ENCODE measurements around the gene KDSR.
A peak's percentile ranks its signal among the peaks of the same experiment; 100 is the strongest.

KDSR gene

DNA sequence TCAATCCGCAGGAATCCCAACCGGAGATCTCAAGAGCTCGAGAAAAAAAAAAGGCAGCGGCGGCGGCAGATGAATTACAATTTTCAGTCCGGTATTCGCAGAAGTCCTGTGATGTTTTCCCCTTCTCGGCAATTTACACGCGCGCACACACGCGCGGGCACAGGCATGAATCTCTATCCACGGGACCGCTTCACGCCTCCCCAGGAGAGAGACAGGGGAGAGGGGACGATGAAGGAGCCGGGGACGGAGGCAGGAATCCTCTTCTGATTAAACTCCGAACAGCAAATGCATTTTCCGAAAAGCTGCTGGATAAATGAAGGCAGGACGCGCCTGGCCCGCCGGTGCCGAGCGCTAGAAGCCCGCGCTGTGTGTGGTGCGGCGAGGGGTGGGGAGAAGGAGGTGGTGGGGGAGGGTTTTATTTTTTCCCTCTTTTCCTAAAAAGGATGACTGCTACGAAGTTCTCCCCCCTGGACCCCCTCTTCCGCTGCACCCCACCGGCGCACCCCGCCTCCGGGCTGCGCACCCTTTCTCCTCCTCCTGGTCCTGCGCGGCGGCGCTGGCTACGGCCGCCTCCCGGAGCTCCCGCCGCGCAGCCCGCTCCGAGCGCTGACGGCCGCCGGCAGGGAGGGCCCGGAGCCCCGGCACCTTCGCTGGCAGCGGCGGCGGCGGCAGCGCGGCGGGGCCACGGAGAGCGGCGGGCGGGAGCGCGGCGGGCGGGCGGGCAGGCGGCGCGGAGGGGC, 47.5 kb downstream of the KDSR start, which contains the start of gene BCL2:
Gene BCL2 (minus strand): TSS at position 387 of the 740 bp plus-strand sequence.
- POLR2A ChIA-PET = no interaction called here
- CTCF ChIA-PET = interaction anchor here (0.9 to 3.6 kb wide), 21 partner anchors 8 to 356 kb away, joined by 4 to 61 read pairs (median 13); no protein-coding TSS in a partner anchor
- TF ChIP-seq, protein P1, sequence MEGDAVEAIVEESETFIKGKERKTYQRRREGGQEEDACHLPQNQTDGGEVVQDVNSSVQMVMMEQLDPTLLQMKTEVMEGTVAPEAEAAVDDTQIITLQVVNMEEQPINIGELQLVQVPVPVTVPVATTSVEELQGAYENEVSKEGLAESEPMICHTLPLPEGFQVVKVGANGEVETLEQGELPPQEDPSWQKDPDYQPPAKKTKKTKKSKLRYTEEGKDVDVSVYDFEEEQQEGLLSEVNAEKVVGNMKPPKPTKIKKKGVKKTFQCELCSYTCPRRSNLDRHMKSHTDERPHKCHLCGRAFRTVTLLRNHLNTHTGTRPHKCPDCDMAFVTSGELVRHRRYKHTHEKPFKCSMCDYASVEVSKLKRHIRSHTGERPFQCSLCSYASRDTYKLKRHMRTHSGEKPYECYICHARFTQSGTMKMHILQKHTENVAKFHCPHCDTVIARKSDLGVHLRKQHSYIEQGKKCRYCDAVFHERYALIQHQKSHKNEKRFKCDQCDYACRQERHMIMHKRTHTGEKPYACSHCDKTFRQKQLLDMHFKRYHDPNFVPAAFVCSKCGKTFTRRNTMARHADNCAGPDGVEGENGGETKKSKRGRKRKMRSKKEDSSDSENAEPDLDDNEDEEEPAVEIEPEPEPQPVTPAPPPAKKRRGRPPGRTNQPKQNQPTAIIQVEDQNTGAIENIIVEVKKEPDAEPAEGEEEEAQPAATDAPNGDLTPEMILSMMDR (IDR thresholded peaks at IDR 0.05; ENCODE audit: control extremely low read depth, extremely low read depth, low read depth, missing control alignments) = no peak
- DNase-seq (ENCODE audit: extremely low spot score) = no peak

DNA sequence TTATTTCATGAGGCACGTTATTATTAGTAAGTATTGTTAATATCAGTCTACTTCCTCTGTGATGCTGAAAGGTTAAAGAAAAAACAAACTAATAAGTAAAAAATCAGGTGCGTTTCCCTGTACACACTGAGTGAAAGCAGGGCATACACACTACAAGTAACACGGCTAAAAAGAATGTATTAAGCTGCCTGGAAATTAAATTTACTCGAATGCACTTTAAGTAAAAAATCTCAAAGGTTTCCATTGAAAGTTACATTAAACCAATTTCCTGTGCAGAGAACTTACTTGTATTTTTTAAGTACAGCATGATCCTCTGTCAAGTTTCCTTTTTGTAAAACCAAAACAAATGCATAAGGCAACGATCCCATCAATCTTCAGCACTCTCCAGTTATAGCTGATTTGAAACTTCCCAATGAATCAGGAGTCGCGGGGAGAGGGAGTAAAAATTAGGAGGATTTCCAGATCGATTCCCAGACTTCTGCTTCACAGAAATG, 48.1 kb downstream of the KDSR start:
- CTCF ChIA-PET = interaction anchor here (0.9 to 3.6 kb wide), 30 partner anchors 9 to 736 kb away, joined by 3 to 61 read pairs (median 9); no protein-coding TSS in a partner anchor
- TF ChIP-seq, protein P1 (IDR thresholded peaks at IDR 0.05; ENCODE audit: control extremely low read depth, extremely low read depth, low read depth, missing control alignments) = no peak
- no peak for DNase-seq (ENCODE audit: extremely low spot score)
- POLR2A ChIA-PET = no interaction called here

DNA sequence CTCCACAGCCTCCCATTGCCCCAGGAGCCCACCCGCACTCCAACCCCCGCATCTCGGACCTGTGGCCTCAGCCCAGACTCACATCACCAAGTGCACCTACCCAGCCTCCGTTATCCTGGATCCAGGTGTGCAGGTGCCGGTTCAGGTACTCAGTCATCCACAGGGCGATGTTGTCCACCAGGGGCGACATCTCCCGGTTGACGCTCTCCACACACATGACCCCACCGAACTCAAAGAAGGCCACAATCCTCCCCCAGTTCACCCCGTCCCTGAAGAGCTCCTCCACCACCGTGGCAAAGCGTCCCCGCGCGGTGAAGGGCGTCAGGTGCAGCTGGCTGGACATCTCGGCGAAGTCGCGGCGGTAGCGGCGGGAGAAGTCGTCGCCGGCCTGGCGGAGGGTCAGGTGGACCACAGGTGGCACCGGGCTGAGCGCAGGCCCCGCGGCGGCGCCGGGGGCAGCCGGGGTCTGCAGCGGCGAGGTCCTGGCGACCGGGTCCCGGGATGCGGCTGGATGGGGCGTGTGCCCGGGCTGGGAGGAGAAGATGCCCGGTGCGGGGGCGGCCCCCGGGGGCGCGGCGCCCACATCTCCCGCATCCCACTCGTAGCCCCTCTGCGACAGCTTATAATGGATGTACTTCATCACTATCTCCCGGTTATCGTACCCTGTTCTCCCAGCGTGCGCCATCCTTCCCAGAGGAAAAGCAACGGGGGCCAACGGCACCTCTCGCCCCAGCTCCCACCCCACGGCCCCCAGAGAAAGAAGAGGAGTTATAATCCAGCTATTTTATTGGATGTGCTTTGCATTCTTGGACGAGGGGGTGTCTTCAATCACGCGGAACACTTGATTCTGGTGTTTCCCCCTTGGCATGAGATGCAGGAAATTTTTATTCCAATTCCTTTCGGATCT, 48.8 kb downstream of the KDSR start:
- ChIA-PET CTCF (interaction anchor here (0.6 to 3.6 kb wide), 59 partner anchors 9 to 735 kb away, joined by 3 to 61 read pairs (median 5); no protein-coding TSS in a partner anchor), POLR2A (interaction anchor here (0.6 to 1.6 kb wide), 4 partner anchors 121 to 163 kb away, joined by 3 to 6 read pairs (median 4); no protein-coding TSS in a partner anchor)
- DNase-seq (ENCODE audit: extremely low spot score) = peak; percentile 80
- TF ChIP-seq, protein P1 (IDR thresholded peaks at IDR 0.05; ENCODE audit: control extremely low read depth, extremely low read depth, low read depth, missing control alignments) = peak; percentile 97

DNA sequence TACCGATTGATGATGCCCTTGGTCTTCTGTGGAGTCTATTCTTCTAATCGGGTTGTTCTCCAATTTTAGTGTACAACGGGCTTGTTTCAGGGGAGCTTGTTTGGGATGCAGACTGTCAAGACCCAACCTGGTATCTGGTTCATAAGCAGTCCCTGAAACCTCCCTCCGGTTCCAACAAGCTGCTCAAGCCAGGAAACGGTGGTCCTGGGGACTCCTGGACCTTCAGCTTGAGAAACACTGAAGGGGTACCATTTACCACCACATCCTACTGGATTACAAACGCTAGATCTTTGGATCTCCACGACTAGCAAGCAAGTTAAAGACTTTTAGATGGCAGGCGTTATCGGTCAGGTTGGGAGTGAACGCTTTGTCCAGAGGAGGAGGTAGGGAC, 49.5 kb downstream of the KDSR start:
- POLR2A ChIA-PET = interaction anchor here (0.6 to 1.6 kb wide), 4 partner anchors 120 to 163 kb away, joined by 3 to 6 read pairs (median 4); no protein-coding TSS in a partner anchor
- TF ChIP-seq, protein P1 (IDR thresholded peaks at IDR 0.05; ENCODE audit: control extremely low read depth, extremely low read depth, low read depth, missing control alignments) = no peak
- CTCF ChIA-PET = interaction anchor here (0.9 to 3.6 kb wide), 48 partner anchors 10 to 734 kb away, joined by 3 to 61 read pairs (median 7); no protein-coding TSS in a partner anchor
- no peak for DNase-seq (ENCODE audit: extremely low spot score)

DNA sequence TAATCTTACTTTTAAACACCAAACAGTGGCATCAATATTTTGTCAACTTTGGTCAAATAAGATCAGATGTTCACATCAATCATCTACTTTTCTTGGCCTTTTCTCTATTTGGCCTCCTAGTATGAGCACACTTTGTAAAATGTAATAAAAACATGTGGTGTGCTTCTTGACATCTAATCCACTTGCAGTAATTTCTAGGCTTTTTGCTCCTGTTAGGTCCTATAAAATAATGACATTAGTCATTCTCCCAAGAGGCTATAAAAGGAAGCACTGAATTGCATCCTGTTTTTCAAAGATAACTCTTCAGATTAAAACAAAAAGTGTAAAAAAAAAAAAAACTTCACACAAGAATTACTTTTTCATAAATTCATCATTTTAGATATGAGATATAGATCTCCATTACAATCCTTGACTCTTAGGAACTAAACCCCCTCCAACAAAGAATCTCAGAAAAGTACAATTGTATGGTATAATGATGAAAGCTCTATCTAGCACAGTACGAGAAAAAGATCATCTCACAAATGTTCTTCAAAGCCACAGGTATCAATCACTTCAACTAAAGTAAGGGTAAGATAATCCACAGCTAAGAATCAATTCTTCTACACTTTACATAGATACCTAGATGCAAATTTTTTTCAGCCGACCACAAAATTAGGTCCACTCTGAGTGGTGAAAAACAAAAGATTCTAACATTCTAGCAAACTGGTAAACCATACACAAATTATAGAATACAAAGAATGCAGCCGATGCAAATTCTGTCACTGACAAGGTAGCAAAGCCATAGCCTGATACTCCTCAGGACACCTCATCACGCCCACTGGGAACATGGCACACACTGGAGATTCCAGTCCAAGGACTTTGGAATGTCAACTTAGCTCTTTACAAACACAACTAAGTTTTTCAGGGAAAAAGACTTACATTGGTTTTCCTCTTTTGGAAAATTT, 50.1 kb downstream of the KDSR start:
- CTCF ChIA-PET = interaction anchor here (1.0 to 3.6 kb wide), 36 partner anchors 10 to 602 kb away, joined by 3 to 61 read pairs (median 8); no protein-coding TSS in a partner anchor
- POLR2A ChIA-PET = interaction anchor here (0.6 to 1.6 kb wide), 4 partner anchors 155 to 180 kb away, joined by 3 to 6 read pairs (median 4); no protein-coding TSS in a partner anchor
- DNase-seq (ENCODE audit: extremely low spot score) = no peak
- TF ChIP-seq, protein P1 (IDR thresholded peaks at IDR 0.05; ENCODE audit: control extremely low read depth, extremely low read depth, low read depth, missing control alignments) = no peak
